Frontal cortex (tissue), 4 donors: Measurements from ENCODE around the gene TYW1. TPM values are rescaled to one million over a fixed set of nuclear protein-coding genes. Genes with fewer than 3 reads are reported as not detected.
"Not testable (repeated sequence)": the region's sequence is repeated elsewhere in the genome, so short reads cannot be mapped to it uniquely, and the experiment has no call there.

Experiments
- DNase-seq, 2 donors: peaks; one replicate each; pipeline ENCODE4 v3.0.0; 2012; ENCODE audit warnings: low spot score in 2 of 2
- FAIRE-seq: peaks from 2 replicates; lab custom pipeline; 2012; peaks lifted over from hg19 to GRCh38; lab: Jason Lieb, UNC
- total RNA-seq: library from RNA; depleted of rRNA; stranded (reverse); fragments of >200 nt; gene quantifications from one replicate; pipeline ENCODE4 v1.2.3, GENCODE V29; 2014
- donor health status: control.
- donor health status: control.
- donor health status: control.

Gene TYW1
- total RNA-seq, 1 donor from 2014 or later = 14.3 TPM

DNA sequence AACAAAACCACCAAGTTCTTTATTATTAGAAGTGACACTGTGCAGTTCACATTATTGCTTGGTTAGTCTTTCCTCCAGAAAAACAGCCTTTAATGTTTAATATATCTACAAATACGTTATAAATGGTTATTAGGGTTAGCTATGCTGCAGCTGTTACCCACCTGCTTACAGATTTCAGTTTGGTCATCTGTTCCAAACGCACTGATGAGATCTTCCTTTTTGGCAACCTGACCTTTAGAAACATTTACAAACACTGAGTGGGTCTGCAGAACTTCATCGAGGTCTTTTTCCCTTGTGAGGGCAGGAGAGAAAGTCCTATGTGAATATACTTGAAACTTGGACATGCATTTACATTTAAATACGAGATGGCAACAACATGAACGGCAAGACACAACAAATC, 2.6 kb upstream of the TYW1 start:
- FAIRE-seq, DNase-seq: not testable (repeated sequence)

GRCh38 chr7:66994691-66995049, 2.0 kb upstream of the TYW1 start:
- FAIRE-seq, DNase-seq: not testable (repeated sequence)

DNA sequence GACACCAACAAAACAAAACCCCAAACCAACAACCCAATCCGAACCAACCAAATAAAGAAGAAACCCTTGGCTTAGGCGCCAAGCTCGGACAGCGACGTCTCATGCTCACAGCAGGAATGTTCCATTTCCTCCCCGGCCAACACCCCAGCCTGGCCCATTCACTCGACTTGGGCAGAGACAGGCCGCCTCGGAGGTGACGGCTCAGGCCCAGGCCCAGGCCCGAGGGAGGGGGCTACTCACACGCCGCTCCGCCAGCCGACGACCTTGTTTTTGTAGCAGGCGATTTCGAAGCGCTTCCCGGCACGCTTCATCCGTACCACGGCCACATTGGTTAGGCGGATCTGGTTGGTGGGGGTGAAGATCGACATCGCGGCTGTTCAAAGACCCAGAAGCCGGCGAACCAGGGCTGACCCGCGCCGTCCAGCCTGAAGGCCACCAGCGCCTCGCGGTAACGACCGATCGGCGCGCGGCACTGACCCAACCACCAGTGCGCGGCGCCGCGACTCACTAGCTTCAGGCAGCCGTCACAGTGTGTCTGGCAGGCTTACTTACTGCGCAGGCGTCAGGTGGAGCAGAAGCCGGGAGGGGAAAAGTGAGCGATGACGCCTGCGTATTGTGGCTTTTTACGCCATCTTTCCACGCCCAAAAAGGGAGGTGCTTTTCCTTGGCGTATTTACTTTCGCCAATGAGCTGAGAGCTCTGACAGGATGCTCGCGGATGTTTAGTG, 1.4 kb upstream of the TYW1 start, which contains the start of gene SBDS:
Gene SBDS (minus strand): TSS at position 537 of the 727 bp plus-strand sequence. CDS start 169 bp downstream, at position 368.
- peak; percentile 47 to 62 for DNase-seq
- FAIRE-seq = peak; percentile 97

DNA sequence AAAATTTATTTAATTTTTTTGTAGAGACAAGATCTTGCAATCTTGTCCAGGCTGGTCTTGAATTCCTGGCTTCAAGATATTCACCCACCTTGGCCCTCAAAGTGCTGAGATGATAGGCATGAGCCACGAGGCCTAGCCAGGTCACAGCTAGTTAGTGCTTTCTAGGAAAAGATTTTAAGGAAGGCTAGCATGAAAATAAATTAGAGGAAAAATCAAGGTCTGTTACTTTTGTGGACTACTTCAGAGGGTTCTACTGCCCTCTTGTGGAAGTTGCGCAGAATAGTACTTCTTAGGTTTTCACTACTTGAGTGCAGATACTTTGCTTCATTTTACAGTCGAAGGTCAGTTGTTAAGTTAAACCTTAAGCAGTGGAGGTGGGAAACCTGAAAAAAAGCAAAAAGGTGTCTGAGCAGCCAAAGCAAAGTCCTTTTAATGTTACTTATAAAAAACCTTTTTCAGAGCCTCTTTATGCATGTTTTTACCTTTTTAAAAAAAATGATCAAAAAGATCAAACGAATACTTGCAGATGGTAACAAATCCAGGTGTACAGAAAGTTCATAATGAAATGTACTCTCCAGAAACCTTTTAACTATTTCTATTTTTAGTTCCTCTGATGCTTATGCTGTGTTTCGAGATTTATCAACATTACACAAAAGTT, 4.1 kb downstream of the TYW1 start:
- FAIRE-seq = peak; percentile 15
- not testable (repeated sequence) for DNase-seq

DNA sequence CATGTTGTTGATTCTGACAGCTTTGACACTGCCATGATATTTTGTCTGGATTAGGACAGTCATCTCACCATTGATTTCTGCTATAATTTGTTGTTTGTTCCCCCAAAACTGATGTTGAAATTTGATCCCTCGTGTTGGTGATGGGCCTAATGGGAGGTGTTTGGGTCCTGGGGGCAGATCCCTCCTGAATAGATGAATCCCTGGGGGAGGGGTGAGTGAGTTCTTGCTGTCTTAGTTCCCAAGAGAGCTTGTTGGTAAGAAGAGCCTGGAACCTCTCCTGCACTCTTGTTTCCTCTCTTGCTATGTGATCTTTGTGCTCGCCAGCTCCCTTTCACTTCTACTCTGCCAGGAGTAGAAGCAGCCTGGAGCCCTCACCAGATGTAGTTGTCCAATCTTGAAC, 7.5 kb downstream of the TYW1 start:
- not testable (repeated sequence) for DNase-seq, FAIRE-seq

- no peak for FAIRE-seq
- no peak for DNase-seq
These were observed 10.3 kb downstream of the TYW1 start for GRCh38 chr7:67006965-67007364.

DNA sequence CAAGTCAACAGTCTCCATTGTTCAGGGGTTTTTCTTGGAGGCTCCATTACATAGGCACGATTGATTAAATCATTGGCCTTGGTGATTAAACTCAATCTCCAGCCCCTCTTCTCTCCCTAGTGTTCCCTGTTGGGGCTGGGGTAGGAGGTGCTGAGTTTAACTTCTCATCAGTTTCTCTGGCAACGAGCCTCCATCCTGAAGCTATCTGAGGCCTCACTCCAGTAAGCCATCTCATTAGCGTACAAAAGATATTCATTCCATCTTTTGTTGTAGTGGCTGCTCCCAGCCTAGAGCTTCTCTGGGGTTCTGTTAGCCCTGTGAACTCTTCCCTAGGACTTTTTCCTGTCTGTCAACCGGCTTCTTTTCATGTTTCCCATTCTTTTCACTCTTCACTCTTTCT, 11.6 kb downstream of the TYW1 start:
- no peak for FAIRE-seq
- no peak for DNase-seq

GRCh38 chr7:67009677-67010076, 13.0 kb downstream of the TYW1 start:
- not testable (repeated sequence) for DNase-seq, FAIRE-seq

GRCh38 chr7:67014076-67014622, 17.5 kb downstream of the TYW1 start:
- not testable (repeated sequence) for FAIRE-seq, DNase-seq

DNA sequence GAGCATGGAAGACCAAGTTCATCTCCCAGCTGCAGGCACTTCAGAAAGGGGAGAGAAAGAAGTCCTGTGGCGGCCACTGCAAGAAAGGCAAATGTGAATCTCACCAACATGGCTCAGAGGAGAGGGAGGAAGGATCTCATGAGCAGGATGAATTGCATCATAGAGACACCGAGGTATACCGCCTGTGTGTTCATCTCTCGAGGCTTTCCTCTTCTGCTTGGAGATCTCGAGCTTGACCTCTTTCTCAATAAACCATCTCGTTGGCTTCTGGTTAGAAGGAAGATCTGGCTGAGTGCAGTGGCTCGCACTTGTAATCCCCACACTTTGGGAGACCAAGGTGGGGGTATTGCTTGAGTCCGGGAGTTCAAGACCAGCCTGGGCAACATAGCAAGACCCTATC, 21.3 kb downstream of the TYW1 start:
- not testable (repeated sequence) for DNase-seq, FAIRE-seq

- FAIRE-seq = no peak
- DNase-seq = no peak
These were observed 22.3 kb downstream of the TYW1 start for GRCh38 chr7:67018940-67019339.

DNA sequence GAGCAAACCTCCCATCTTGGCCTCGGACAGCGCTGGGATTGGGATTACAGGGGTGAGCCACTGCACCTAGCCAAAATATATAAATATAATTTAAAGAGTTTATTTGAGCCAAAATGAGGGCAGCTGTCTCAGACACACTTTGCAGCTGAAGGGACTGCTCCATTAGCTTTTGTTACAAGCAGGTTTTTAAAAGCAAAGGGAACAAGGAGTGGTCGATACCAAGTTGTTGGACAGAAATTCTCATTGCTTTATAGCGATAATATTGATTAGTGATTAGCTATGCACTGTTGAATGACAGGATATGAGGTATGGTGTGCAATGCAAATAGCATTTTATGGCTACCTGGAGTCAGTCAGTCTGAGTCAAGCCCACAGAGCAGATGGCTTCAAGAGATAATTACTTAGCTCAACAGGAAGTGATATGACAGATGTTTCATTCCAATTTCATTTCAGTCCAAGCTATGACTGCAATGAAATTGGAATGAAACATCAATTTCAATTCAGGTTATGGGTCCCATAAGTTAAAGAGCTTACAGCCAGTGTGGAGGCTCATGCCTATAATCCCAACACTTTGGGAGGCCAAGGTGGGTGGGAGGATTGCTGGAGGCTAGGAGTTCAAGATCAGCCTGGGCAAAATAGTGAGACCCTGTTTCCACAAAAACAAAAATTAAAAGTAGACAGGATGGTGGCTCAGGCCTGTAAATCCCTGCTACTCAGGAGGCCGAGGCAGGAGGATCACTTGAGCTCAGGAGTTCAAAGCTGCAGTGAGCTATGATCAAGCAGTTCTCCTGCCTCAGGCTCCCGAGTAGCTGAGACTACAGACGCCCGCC, 23.1 kb downstream of the TYW1 start:
- DNase-seq (no peak), FAIRE-seq (no peak)

GRCh38 chr7:67021260-67021659, 24.6 kb downstream of the TYW1 start:
- FAIRE-seq (no peak), DNase-seq (no peak)

DNA sequence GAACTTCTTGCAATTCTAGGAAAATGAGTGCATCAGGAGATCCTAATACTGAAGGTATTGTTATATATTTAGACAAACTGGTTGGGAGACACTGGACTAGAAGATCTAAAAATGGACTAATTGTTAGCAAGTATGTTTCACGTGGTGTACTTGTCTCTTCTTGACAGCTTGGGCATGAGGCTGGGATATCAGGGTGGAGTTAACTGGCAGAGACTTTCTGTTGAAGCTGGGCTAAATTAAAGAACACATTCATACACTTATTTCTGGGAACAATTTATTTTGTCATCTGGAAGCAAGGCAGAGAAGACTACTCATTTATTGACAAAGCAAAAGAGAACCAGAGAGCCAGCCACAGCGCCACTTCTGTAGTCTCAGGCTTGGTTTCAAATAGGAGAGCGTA, 25.9 kb downstream of the TYW1 start:
- DNase-seq (no peak), FAIRE-seq (no peak)

DNA sequence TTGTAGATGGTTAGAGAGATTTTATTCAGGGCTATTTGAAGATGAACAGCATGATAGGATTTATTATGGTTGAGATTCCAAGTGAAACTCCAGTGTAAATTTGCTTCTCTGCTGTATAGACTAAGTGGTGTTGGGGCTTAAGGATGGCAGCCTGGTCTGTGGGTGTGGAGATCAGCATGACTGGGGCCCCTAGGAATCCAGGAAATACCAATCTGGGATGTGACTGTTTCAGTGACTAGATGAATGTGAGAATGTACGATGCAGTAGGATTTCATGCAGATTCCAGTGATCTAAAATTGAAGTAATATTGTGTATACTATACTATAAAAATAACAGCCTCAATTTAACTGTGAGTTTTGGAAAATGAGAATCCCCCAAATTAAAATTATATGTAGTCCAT, 28.8 kb downstream of the TYW1 start:
- FAIRE-seq, DNase-seq: not testable (repeated sequence)

- not testable (repeated sequence) for FAIRE-seq, DNase-seq
These were observed 35.1 kb downstream of the TYW1 start for GRCh38 chr7:67031685-67032084.

DNA sequence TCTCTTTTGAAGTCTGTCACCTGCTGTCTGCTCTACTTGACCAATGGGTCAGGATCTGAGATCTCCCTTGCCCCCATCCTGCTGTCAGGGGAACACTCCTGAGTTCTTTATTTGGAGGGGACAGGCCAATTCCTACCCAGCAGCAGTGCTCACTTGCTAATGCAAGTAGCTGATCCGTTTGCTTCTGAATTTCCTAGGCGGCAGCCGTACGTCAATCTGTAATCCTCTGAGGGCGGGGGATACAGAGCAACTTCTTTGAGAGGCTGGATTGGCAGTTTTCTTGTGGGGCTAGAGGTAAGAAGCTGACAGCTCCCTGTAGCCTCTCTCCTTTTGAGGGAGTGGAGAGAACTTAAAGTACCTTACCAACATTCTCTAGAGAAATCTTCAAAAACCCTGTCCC, 36.6 kb downstream of the TYW1 start:
- no peak for FAIRE-seq
- DNase-seq = no peak

DNA sequence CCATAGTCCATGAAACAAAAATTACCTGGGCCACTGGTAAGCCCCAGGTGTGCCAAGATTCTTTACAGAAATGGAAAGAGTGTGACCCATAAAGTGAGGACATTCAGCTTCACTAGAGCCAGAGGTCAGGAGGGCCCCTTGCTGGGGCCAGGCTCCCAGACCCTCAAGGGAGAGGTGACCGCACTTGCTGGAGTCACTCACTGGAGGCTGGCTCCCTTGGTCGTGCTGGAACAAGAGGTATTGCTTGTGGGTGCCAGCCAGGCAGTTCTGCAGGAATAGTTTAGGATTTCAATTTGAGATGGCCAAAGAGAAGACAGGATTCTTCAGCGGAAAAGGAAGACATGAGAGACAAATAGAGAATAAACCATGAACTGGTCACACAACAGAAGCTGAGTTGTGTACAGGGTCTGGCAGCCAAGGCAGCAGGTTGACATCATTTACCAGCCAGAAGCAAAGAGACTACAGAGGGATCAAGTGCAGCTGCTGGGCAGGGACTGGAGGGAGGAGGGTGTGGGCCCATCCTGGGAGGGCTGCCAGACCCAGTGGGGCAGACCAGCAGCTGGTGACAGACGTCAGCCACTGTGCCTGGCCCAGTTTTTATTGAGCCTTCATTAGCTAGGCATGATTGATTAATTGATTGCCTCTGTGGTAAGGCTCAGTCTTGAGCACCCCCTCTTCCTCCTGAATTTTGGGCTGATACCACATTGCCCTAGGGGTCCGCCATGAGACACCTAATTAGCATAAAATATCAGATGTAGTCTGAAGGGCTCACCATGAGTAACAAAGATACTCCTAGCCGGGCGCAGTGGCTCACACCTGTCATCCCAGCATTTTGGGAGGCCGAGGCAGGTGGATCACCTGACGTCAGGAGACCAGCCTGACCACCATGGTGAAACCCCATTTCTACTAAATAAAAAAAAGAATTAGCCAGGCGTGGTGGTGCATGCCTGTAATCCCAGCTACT, 40.1 kb downstream of the TYW1 start:
- not testable (repeated sequence) for DNase-seq
- peak; percentile 80 for FAIRE-seq

DNA sequence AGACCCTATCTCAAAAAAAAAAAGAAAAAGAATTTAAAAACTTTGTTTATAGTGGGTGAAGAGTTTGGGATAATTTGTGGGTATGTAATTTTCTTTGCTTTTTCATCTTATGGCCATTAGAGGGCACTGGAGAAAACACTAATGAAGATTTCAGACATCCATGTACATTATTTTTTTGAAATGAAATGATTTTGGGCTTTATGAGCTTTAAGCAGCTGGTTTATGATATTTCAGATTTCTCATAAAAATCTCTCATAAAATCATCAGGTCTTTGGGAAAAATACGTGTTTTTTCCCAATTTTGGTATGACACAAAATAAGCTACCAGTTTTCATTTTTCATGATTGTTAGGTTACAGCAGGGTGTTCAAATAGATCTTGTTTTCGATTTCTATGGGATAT, 44.2 kb downstream of the TYW1 start:
- DNase-seq = not testable (repeated sequence)
- peak; percentile 96 for FAIRE-seq
